ENCODE data around the gene STXBP2.
A peak's percentile ranks its signal among the peaks of the same experiment; 100 is the strongest.

STXBP2 gene

DNA sequence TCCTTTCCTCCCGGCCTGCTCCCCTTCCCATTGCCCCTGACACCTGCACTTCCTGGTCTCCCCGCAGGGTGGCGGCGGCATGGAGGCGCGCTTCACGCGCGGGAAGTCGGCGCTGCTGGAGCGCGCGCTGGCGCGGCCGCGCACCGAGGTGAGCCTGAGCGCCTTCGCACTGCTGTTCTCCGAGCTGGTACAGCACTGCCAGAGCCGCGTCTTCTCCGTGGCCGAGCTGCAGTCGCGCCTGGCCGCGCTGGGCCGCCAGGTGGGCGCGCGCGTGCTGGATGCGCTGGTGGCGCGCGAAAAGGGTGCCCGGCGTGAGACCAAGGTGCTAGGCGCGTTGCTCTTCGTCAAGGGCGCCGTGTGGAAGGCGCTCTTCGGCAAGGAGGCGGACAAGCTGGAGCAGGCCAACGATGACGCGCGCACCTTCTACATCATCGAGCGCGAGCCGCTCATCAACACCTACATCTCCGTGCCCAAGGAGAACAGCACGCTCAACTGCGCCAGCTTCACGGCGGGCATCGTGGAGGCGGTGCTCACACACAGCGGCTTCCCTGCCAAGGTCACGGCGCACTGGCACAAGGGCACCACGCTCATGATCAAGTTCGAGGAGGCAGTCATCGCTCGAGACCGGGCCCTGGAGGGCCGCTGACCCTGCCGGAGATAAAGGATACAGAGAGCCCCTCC is 45.4 kb downstream of the STXBP2 start:
- no peak for TF ChIP-seq EZH2 (IDR thresholded peaks at IDR 0.05; ENCODE audit: borderline replicate concordance, low read depth, low read length, severe bottlenecking)
- TF ChIP-seq, protein P1, sequence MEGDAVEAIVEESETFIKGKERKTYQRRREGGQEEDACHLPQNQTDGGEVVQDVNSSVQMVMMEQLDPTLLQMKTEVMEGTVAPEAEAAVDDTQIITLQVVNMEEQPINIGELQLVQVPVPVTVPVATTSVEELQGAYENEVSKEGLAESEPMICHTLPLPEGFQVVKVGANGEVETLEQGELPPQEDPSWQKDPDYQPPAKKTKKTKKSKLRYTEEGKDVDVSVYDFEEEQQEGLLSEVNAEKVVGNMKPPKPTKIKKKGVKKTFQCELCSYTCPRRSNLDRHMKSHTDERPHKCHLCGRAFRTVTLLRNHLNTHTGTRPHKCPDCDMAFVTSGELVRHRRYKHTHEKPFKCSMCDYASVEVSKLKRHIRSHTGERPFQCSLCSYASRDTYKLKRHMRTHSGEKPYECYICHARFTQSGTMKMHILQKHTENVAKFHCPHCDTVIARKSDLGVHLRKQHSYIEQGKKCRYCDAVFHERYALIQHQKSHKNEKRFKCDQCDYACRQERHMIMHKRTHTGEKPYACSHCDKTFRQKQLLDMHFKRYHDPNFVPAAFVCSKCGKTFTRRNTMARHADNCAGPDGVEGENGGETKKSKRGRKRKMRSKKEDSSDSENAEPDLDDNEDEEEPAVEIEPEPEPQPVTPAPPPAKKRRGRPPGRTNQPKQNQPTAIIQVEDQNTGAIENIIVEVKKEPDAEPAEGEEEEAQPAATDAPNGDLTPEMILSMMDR (IDR thresholded peaks at IDR 0.05; ENCODE audit: borderline replicate concordance, extremely low read depth, low read length, poor library complexity, severe bottlenecking), result no peak
- peaks cover 22% of the 10 kb centered on the region for H4K20me1 ChIP-seq (ENCODE audit: insufficient read depth, low read length)
- H3K9me3 ChIP-seq (ENCODE audit: insufficient read depth, low read length, severe bottlenecking), result no peaks in the 10 kb centered on the region
- peaks cover 26% of the 10 kb centered on the region for H3K79me2 ChIP-seq (ENCODE audit: insufficient read depth, low read length)
- peak overlapping the region; percentile 82; the same call in 1 of the 2 replicates for H3K27ac ChIP-seq (ENCODE audit: low read length)
- peak overlapping the region; percentile 94 for H3K9ac ChIP-seq (ENCODE audit: low read depth, low read length)
- H2AFZ ChIP-seq (ENCODE audit: low read depth, low read length), result no peak overlapping the region
- H3K36me3 ChIP-seq (ENCODE audit: insufficient read depth, low read length), result peaks cover 22% of the 10 kb centered on the region
- DNase-seq (no peak), ATAC-seq (ENCODE audit: insufficient read depth, low read depth) (no peak)
- H3K4me3 ChIP-seq (ENCODE audit: low read depth in 1 of 2, low read length in 2 of 2), result peak overlapping the region in 1 of 2 experiments; percentile 90; a peak in 2 of 4 replicates
- peak overlapping the region; percentile 58 for H3K4me2 ChIP-seq (ENCODE audit: insufficient read depth, low read length)
- no peaks in the 10 kb centered on the region for H3K27me3 ChIP-seq (ENCODE audit: insufficient read depth, low read length, poor library complexity)
- peaks cover 39% of the 10 kb centered on the region for H3K4me1 ChIP-seq (ENCODE audit: insufficient read depth, low read length)

DNA sequence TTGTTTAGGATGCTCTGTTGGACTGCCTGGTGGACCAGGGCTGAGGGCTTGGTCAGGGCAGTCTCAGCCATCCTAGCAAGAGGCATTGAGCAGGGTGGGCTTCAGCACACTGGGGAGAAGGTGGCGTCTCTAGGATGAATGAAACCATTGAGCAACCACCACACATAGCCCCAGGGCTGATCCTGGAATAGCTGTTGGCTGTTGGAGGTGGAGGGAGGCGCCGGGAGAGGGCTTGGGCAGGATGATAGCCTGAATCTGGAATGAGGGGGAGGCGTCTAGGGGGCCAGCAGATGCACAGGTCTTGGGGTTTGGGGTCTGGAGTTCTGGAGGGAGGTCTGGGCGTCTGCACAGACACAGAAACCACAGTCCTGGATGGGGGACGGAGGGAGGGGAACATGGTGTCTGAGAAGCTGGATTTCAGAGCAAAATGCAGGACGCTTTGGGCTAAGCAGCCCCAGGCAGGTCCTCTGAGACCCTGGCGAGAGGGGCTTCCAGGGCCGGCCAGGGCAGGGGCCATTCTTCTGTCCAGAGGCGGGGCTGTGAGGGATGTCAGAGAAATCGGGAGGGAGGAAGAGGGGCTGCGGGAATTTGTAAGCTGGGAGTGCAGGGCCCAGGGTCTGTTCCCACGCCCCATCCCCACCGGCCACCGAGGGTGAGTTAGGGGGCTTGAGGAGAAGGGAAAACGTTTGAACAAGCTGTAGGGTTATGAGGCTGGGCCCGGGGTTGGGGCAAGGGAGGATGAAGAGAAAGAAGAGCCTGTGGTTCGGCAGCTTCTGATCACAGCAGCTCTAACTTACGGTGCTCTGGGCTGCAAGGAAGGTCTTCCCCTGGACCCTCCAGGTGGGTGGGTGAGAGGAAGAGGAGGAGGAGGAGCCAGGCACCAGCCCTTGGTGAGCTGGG is 48.9 kb downstream of the STXBP2 start:
- no peak for ATAC-seq (ENCODE audit: insufficient read depth, low read depth)
- Histone ChIP-seq H3K27ac (ENCODE audit: low read length) (no peak overlapping the region), H3K4me3 (ENCODE audit: low read depth in 1 of 2, low read length in 2 of 2) (no peak overlapping the region), H3K9me3 (ENCODE audit: insufficient read depth, low read length, severe bottlenecking) (no peaks in the 10 kb centered on the region), H3K36me3 (ENCODE audit: insufficient read depth, low read length) (peaks cover 22% of the 10 kb centered on the region), H3K79me2 (ENCODE audit: insufficient read depth, low read length) (peaks cover 25% of the 10 kb centered on the region), H3K4me2 (ENCODE audit: insufficient read depth, low read length) (no peak overlapping the region), H4K20me1 (ENCODE audit: insufficient read depth, low read length) (peaks cover 22% of the 10 kb centered on the region), H3K27me3 (ENCODE audit: insufficient read depth, low read length, poor library complexity) (no peaks in the 10 kb centered on the region), H3K9ac (ENCODE audit: low read depth, low read length) (no peak overlapping the region), H2AFZ (ENCODE audit: low read depth, low read length) (no peak overlapping the region), H3K4me1 (ENCODE audit: insufficient read depth, low read length) (peaks cover 15% of the 10 kb centered on the region)
- no peak for DNase-seq
- TF ChIP-seq, protein P1 (IDR thresholded peaks at IDR 0.05; ENCODE audit: borderline replicate concordance, extremely low read depth, low read length, poor library complexity, severe bottlenecking), result no peak
- no peak for TF ChIP-seq EZH2 (IDR thresholded peaks at IDR 0.05; ENCODE audit: borderline replicate concordance, low read depth, low read length, severe bottlenecking)

DNA sequence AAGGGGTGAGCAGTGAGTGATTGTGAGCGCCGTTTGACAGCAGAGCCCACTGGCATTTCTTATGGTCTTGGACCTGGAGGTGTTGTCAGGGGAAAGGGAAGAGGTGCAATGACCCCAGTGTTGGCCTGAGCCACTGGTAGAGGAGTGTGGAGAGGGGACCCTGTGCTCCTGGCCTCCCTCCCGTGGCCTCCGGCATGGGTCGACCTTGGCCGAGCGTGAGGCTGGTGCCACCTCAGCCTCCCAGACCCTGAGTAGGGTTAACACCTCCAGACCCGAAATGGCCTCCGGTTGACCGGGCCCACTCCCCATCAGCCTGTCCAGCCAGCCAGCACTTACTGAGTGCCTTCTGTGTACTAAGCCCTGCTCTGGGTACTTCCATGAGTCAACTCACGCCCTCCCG is 50.3 kb downstream of the STXBP2 start:
- H3K4me3 ChIP-seq (ENCODE audit: low read depth in 1 of 2, low read length in 2 of 2), result no peak overlapping the region

More for the DNA sequence above, 50.3 kb downstream of the STXBP2 start:
- Histone ChIP-seq H3K27me3 (ENCODE audit: insufficient read depth, low read length, poor library complexity) (no peaks in the 10 kb centered on the region), H3K9ac (ENCODE audit: low read depth, low read length) (no peak overlapping the region), H2AFZ (ENCODE audit: low read depth, low read length) (no peak overlapping the region), H4K20me1 (ENCODE audit: insufficient read depth, low read length) (peaks cover 14% of the 10 kb centered on the region), H3K4me2 (ENCODE audit: insufficient read depth, low read length) (no peak overlapping the region), H3K79me2 (ENCODE audit: insufficient read depth, low read length) (peaks cover 11% of the 10 kb centered on the region), H3K9me3 (ENCODE audit: insufficient read depth, low read length, severe bottlenecking) (no peaks in the 10 kb centered on the region), H3K27ac (ENCODE audit: low read length) (no peak overlapping the region), H3K4me1 (ENCODE audit: insufficient read depth, low read length) (peaks cover 5% of the 10 kb centered on the region), H3K36me3 (ENCODE audit: insufficient read depth, low read length) (peaks cover 17% of the 10 kb centered on the region)
- no peak for DNase-seq
- no peak for ATAC-seq (ENCODE audit: insufficient read depth, low read depth)
- TF ChIP-seq EZH2 (IDR thresholded peaks at IDR 0.05; ENCODE audit: borderline replicate concordance, low read depth, low read length, severe bottlenecking), result no peak
- TF ChIP-seq, protein P1 (IDR thresholded peaks at IDR 0.05; ENCODE audit: borderline replicate concordance, extremely low read depth, low read length, poor library complexity, severe bottlenecking), result no peak

All from DND-41 (cell line).